ENCODE measurements around the gene WRNIP1. TPM values are rescaled to one million over a fixed set of nuclear protein-coding genes. Genes with fewer than 3 reads are reported as not detected.

Gene WRNIP1
- total and polyA plus RNA-seq, 9 of the 15 experiments (the other 6 are each of a cell fraction or from before 2014, with no cell fraction given), result 13.2 to 63.6 (median 48.6) TPM

- TF ChIP-seq, protein P1, sequence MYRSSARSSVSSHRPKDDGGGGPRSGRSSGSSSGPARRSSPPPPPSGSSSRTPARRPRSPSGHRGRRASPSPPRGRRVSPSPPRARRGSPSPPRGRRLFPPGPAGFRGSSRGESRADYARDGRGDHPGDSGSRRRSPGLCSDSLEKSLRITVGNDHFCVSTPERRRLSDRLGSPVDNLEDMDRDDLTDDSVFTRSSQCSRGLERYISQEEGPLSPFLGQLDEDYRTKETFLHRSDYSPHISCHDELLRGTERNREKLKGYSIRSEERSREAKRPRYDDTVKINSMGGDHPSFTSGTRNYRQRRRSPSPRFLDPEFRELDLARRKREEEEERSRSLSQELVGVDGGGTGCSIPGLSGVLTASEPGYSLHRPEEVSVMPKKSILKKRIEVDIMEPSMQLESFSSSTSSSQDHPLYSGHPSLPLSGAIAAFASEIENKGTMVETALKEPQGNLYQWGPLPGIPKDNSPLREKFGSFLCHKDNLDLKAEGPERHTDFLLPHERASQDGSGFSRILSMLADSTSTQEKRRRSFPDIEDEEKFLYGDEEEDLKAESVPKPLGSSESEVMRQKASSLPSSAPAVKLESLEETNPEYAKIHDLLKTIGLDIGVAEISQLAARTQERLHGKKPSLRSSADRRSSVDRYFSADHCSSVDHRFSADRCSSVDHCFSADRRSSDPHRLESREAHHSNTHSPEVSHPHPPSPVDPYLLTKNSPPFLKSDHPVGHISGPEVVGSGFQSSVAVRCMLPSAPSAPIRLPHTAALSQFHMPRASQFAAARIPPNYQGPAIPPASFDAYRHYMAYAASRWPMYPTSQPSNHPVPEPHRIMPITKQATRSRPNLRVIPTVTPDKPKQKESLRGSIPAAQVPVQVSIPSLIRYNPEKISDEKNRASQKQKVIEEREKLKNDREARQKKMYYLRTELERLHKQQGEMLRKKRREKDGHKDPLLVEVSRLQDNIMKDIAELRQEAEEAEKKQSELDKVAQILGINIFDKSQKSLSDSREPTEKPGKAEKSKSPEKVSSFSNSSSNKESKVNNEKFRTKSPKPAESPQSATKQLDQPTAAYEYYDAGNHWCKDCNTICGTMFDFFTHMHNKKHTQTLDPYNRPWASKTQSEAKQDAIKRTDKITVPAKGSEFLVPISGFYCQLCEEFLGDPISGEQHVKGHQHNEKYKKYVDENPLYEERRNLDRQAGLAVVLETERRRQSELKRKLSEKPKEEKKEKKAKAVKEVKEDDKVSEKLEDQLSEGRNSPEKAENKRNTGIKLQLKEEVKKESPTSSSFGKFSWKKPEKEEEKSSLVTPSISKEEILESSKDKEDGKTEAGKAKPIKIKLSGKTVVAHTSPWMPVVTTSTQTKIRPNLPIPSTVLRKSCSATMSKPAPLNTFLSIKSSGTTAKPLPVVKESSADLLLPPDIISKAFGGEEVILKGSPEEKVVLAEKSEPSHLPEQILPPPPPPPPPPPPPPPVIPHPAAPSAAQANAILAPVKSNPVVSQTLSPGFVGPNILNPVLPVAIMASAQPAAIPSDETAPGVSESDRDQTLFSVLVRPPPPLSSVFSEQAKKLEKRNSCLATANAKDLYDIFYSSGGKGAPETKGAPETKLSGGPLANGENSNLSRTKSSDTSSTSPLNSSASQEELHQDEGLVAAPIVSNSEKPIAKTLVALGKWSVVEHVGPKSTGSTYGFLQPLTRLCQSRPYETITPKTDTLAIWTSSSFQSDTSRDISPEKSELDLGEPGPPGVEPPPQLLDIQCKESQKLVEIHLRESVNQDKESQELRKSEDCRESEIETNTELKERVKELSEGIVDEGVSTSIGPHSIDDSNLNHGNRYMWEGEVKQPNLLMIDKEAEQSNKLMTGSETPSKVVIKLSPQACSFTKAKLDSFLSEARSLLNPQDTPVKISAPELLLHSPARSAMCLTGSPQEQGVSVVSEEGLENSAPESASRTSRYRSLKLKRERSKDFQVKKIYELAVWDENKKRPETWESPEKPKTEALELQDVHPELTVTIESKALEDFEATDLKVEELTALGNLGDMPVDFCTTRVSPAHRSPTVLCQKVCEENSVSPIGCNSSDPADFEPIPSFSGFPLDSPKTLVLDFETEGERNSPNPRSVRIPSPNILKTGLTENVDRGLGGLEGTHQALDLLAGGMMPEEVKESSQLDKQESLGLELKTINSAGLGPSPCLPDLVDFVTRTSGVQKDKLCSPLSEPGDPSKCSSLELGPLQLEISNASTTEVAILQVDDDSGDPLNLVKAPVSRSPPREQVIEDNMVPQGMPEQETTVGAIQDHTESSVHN (IDR thresholded peaks at IDR 0.05; ENCODE audit: borderline replicate concordance in 1 of 2, low read depth in 1 of 2), result 0 out of 4 replicates have a peak, but pooled peaks of 1 of the 2 experiments have one; percentile 23
- TF ChIP-seq ZNF512 (tag; IDR thresholded peaks at IDR 0.05), result peak; percentile 99
- TF ChIP-seq, protein P2, sequence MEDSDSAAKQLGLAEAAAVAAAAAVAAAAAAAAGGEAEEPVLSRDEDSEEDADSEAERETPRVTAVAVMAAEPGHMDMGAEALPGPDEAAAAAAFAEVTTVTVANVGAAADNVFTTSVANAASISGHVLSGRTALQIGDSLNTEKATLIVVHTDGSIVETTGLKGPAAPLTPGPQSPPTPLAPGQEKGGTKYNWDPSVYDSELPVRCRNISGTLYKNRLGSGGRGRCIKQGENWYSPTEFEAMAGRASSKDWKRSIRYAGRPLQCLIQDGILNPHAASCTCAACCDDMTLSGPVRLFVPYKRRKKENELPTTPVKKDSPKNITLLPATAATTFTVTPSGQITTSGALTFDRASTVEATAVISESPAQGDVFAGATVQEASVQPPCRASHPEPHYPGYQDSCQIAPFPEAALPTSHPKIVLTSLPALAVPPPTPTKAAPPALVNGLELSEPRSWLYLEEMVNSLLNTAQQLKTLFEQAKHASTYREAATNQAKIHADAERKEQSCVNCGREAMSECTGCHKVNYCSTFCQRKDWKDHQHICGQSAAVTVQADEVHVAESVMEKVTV (CRISPR knock-in tag; IDR thresholded peaks at IDR 0.05), result no peak
- TF ChIP-seq, protein P3, sequence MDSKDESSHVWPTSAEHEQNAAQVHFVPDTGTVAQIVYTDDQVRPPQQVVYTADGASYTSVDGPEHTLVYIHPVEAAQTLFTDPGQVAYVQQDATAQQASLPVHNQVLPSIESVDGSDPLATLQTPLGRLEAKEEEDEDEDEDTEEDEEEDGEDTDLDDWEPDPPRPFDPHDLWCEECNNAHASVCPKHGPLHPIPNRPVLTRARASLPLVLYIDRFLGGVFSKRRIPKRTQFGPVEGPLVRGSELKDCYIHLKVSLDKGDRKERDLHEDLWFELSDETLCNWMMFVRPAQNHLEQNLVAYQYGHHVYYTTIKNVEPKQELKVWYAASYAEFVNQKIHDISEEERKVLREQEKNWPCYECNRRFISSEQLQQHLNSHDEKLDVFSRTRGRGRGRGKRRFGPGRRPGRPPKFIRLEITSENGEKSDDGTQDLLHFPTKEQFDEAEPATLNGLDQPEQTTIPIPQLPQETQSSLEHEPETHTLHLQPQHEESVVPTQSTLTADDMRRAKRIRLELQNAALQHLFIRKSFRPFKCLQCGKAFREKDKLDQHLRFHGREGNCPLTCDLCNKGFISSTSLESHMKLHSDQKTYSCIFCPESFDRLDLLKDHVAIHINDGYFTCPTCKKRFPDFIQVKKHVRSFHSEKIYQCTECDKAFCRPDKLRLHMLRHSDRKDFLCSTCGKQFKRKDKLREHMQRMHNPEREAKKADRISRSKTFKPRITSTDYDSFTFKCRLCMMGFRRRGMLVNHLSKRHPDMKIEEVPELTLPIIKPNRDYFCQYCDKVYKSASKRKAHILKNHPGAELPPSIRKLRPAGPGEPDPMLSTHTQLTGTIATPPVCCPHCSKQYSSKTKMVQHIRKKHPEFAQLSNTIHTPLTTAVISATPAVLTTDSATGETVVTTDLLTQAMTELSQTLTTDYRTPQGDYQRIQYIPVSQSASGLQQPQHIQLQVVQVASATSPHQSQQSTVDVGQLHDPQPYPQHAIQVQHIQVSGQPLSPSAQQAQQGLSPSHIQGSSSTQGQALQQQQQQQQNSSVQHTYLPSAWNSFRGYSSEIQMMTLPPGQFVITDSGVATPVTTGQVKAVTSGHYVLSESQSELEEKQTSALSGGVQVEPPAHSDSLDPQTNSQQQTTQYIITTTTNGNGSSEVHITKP (IDR thresholded peaks at IDR 0.05; ENCODE audit: partially characterized antibody), result no peak
- TF ChIP-seq MYBL2 (IDR thresholded peaks at IDR 0.05; ENCODE audit: low read depth), result peak; percentile 38; the same call in 1 of the 2 replicates
- no peak for TF ChIP-seq MYBL2 (CRISPR knock-in tag; IDR thresholded peaks at IDR 0.05; ENCODE audit: borderline replicate concordance)
- no peak for TF ChIP-seq CSDE1 (IDR thresholded peaks at IDR 0.05)
- TF ChIP-seq ZNF445 (CRISPR knock-in tag; IDR thresholded peaks at IDR 0.05; ENCODE audit: low read depth), result no peak
- TF ChIP-seq TEAD4 (IDR thresholded peaks at IDR 0.05; ENCODE audit: low read length), result peak; percentile 7; the same call in 1 of the 2 replicates
- TF ChIP-seq TEAD4 (CRISPR knock-in tag; IDR thresholded peaks at IDR 0.05; ENCODE audit: borderline replicate concordance), result no peak
Observed at GRCh38 chr6:2725364-2725988, 39.7 kb upstream of the WRNIP1 start (continued).
